Transverse colon (tissue), 4 donors: ENCODE data around the gene SVIL. TPM values are rescaled to one million over a fixed set of nuclear protein-coding genes. Genes with fewer than 3 reads are reported as not detected.

Experiments
- DNase-seq: peaks from one replicate; pipeline ENCODE4 v3.0.0-alpha.2; 2019
- H3K27ac ChIP-seq, 4 donors: fragments of 200-600 bp; sonication (generic); 2 replicates each; pipeline ENCODE4 v1.5.1; 2016 to 2018; ENCODE audit warnings: inconsistent platforms in 4 of 4
- H3K27me3 ChIP-seq: fragments of 200-600 bp; sonication (generic); 2 replicates; pipeline ENCODE4 v1.5.1; 2017; ENCODE audit warnings: inconsistent platforms
- H3K36me3 ChIP-seq, 4 donors: fragments of 200-600 bp; sonication (generic); 2 replicates each; pipeline ENCODE4 v1.5.1; 2017 to 2019; ENCODE audit warnings: inconsistent platforms in 4 of 4
- H3K4me1 ChIP-seq, 4 donors: fragments of 200-600 bp; sonication (generic); 2 replicates each; pipeline ENCODE4 v1.5.1; 2017 to 2020; ENCODE audit warnings: inconsistent platforms in 4 of 4
- H3K4me3 ChIP-seq, 4 donors: fragments of 200-600 bp; sonication (generic); 1 replicate in 1 of 4; 2 replicates in 3 of 4; pipeline versions ENCODE4 v1.5.1 to v1.6.1; 2017 to 2019; ENCODE audit warnings: inconsistent platforms in 4 of 4
- H3K9me3 ChIP-seq, 2 donors: fragments of 200-600 bp; sonication (generic); 2 replicates each; pipeline ENCODE4 v1.5.1; 2017 to 2019; ENCODE audit warnings: inconsistent platforms in 2 of 2
- EP300 ChIP-seq: sonication (generic); formaldehyde crosslinking; IDR thresholded peaks from one replicate; pipeline ENCODE4 v1.6.1; 2017; ENCODE audit warnings: antibody characterized with exemption, low read depth
- POLR2A ChIP-seq: fragments of 450-650 bp; IDR thresholded peaks from one replicate; pipeline ENCODE4 v1.6.1; 2016; ENCODE audit warnings: antibody characterized with exemption, mild to moderate bottlenecking, moderate library complexity
- POLR2AphosphoS5 ChIP-seq, 3 donors: sonication (generic); formaldehyde crosslinking; IDR thresholded peaks; one replicate each; pipeline ENCODE4 v1.6.1; 2016; ENCODE audit warnings: antibody characterized with exemption in 3 of 3
- WGBS, 2 donors: methylation state at CpG; one replicate each; pipeline ENCODE4 v1.1.5; 2018; ENCODE audit warnings: low coverage in 1 of 2; 5-methylcytosine and 5-hydroxymethylcytosine counted together
- in situ Hi-C, 4 donors: fragments of 200-750 bp; cut with MboI; loops; one replicate each; pipeline versions ENCODE4 v1.15.0 to v1.15.1; 2017; ENCODE audit warnings: low sequenced_read_pairs in 3 of 4, low pct_ligation_motif_present in 1 of 4, low pct_unique_long_range_greater_than_20kb in 1 of 4
- intact Hi-C: fragments of 100-400 bp; cut with DNase I; formaldehyde crosslinking; loops from one replicate; pipeline ENCODE4 v1.15.1; 2023; ENCODE audit warnings: low total_unique reads
- total RNA-seq, 4 donors: library from RNA; depleted of rRNA; stranded (reverse); fragments of >200 nt; gene quantifications; one replicate each; pipeline ENCODE4 v1.1.0, GENCODE V29; 2016
- TF ChIP-seq, protein P1 (sequence below), 5 experiments: fragments of 200-600 bp in 3 of 5; fragments of 450-650 bp in 2 of 5; sonication (generic) in 3 of 5; IDR thresholded peaks; 1 replicate in 2 of 5; 2 replicates in 3 of 5; pipeline ENCODE4 v1.5.1; 2016 to 2017; ENCODE audit warnings: antibody characterized with exemption in 5 of 5, inconsistent platforms in 3 of 5, mild to moderate bottlenecking in 2 of 5, moderate library complexity in 1 of 5

The SVIL gene
- total RNA-seq, 4 donors from 2014 or later = 146 to 192 (median 156) TPM

- peaks cover 0 to 35% (median 16%) of the 10 kb centered on the region in 4 donors for H3K4me1 ChIP-seq
These were observed 89.6 kb downstream of the SVIL start for GRCh38 chr10:29545122-29545521.

DNA sequence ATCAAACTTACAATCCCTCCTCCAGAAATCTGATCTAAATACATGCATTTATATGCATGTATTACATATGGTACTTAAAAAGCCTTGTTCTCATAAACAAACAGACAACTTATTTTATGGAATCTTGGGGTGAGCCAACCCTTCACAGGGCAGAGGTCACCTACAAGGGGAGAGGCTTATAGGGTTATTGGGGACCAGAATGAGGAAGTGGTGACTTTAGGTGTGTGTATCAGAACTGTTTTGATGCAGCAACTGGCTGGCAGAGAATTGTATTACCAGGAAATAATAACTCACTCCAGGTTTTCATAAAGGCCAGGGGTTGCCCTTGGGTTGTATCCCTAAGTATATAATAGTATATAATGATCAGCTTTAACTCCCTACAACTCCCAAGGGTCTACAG, 91.1 kb downstream of the SVIL start:
- H3K27me3 ChIP-seq = no peaks in the 10 kb centered on the region
- H3K27ac ChIP-seq = no peak overlapping the region
- in situ Hi-C loops = no loop called here

More at GRCh38 chr10:29545122-29545521, 89.6 kb downstream of the SVIL start:
- Histone ChIP-seq H3K4me3 (no peak overlapping the region), H3K27ac (peak overlapping the region in 2 of 4 donors; percentile 3 to 24), H3K27me3 (no peaks in the 10 kb centered on the region), H3K36me3 (peaks cover 0 to 3% (median 1%) of the 10 kb centered on the region in 4 donors), H3K9me3 (no peaks in the 10 kb centered on the region)
- TF ChIP-seq POLR2AphosphoS5 (IDR thresholded peaks at IDR 0.05) = peak in 1 of 3 donors; percentile 6
- TF ChIP-seq POLR2A = no peak
- intact Hi-C loops (no loop called here), in situ Hi-C loops (no loop called here)
- WGBS, 2 donors = 71% methylated on average over 5 of the region's 5 CpGs; no CpG with 5 or more reads in 1 of the 2 donors
- DNase-seq = no peak

GRCh38 chr10:29542723-29543122, 92.0 kb downstream of the SVIL start:
- WGBS, 2 donors = 76 to 93% methylated on average over 2 to 4 of the region's 4 CpGs
- DNase-seq = no peak

More for the DNA sequence above, 91.1 kb downstream of the SVIL start:
- no peak for DNase-seq
- Histone ChIP-seq H3K4me3 (no peak overlapping the region), H3K4me1 (peaks cover 0 to 38% (median 16%) of the 10 kb centered on the region in 4 donors), H3K36me3 (no peaks in the 10 kb centered on the region), H3K9me3 (no peaks in the 10 kb centered on the region)
- TF ChIP-seq POLR2A (no peak), POLR2AphosphoS5 (IDR thresholded peaks at IDR 0.05) (no peak), EP300 (no peak)
- TF ChIP-seq, protein P1, sequence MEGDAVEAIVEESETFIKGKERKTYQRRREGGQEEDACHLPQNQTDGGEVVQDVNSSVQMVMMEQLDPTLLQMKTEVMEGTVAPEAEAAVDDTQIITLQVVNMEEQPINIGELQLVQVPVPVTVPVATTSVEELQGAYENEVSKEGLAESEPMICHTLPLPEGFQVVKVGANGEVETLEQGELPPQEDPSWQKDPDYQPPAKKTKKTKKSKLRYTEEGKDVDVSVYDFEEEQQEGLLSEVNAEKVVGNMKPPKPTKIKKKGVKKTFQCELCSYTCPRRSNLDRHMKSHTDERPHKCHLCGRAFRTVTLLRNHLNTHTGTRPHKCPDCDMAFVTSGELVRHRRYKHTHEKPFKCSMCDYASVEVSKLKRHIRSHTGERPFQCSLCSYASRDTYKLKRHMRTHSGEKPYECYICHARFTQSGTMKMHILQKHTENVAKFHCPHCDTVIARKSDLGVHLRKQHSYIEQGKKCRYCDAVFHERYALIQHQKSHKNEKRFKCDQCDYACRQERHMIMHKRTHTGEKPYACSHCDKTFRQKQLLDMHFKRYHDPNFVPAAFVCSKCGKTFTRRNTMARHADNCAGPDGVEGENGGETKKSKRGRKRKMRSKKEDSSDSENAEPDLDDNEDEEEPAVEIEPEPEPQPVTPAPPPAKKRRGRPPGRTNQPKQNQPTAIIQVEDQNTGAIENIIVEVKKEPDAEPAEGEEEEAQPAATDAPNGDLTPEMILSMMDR (IDR thresholded peaks at IDR 0.05) = no peak
- intact Hi-C loops = no loop called here

DNA sequence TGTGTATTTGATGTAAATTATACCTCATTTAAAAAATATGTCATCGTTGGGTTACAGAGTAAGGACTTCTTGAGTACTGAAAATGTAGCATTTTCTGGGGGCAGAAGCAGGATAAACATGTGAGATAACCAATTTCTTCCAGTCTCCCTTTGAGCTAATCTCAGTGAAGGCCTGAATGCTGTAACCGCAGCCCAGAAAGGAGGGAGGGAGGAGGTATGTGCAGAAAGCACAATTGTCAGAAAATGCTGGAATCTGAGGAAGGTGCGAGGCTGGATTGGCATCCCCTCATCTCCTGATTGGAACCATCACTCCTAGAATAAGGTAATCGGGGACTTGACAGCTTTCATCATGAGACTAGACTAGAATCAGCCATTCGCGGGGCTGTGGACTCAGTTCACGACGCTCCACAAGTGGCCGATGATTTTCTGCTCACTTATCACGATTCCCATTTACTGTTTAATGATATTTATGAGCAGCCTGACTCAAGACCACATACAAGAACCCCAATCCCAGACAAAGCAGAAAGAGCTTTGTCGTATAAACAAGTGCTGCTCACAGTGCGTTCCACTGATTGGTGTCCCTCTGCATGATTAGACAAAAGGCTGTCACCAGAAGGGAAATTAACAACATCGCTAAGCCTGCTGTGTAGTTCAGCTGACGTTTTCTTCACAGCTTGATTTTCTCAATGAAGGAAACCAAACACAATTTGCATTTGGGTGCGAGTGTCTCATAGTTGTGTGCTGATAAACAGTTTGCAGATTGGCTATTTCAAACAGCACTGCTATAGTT, 93.2 kb downstream of the SVIL start:
- WGBS, 2 donors = 73 to 86% methylated on average over 12 to 15 of the region's 15 CpGs
- no peaks in the 10 kb centered on the region for H3K9me3 ChIP-seq
- H3K4me3 ChIP-seq = no peak overlapping the region
- H3K36me3 ChIP-seq = peaks cover 0 to 5% (median 0%) of the 10 kb centered on the region in 4 donors
- no peak overlapping the region for H3K27ac ChIP-seq
- DNase-seq = no peak
- peaks cover 6 to 48% (median 32%) of the 10 kb centered on the region in 4 donors for H3K4me1 ChIP-seq
- no peaks in the 10 kb centered on the region for H3K27me3 ChIP-seq
- no peak for TF ChIP-seq POLR2AphosphoS5 (IDR thresholded peaks at IDR 0.05)
- no peak for TF ChIP-seq POLR2A
- TF ChIP-seq, protein P1 (IDR thresholded peaks at IDR 0.05) = no peak
- TF ChIP-seq EP300 = no peak
- intact Hi-C loops = no loop called here
- in situ Hi-C loops = no loop called here

More at GRCh38 chr10:29542723-29543122, 92.0 kb downstream of the SVIL start:
- in situ Hi-C loops (no loop called here), intact Hi-C loops (no loop called here)
- H3K27ac ChIP-seq = peak overlapping the region in 1 of 4 donors; percentile 28
- peaks cover 0 to 37% (median 23%) of the 10 kb centered on the region in 4 donors for H3K4me1 ChIP-seq
- no peaks in the 10 kb centered on the region for H3K9me3 ChIP-seq
- H3K36me3 ChIP-seq = peaks cover 0 to 5% (median 0%) of the 10 kb centered on the region in 4 donors
- H3K27me3 ChIP-seq = no peaks in the 10 kb centered on the region
- H3K4me3 ChIP-seq = no peak overlapping the region
- TF ChIP-seq POLR2AphosphoS5 (IDR thresholded peaks at IDR 0.05) = no peak
- TF ChIP-seq, protein P1 (IDR thresholded peaks at IDR 0.05) = no peak
- TF ChIP-seq EP300 = no peak
- TF ChIP-seq POLR2A = no peak
